Measurements from ENCODE around the gene RANBP1. TPM values are rescaled to one million over a fixed set of nuclear protein-coding genes. Genes with fewer than 3 reads are reported as not detected.

The RANBP1 gene
- polyA plus RNA-seq, 1 of the 3 experiments (the other 2 are of a cell fraction), result 502 TPM

DNA sequence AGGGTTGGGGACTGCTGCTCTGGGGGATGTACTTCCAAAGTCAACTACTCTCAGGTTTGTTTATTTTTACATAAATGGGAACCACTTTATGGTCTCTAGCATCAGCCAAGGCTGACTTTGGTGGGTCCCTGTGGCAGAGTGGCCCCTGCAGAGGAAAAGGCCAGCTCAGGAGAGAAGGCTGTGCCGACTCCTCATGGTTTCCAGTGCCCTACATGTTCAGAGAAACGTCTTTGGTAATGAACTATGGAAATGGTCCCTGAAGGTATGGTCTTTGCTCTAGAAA is 12.7 kb downstream of the RANBP1 start:
- TF ChIP-seq, protein P1, sequence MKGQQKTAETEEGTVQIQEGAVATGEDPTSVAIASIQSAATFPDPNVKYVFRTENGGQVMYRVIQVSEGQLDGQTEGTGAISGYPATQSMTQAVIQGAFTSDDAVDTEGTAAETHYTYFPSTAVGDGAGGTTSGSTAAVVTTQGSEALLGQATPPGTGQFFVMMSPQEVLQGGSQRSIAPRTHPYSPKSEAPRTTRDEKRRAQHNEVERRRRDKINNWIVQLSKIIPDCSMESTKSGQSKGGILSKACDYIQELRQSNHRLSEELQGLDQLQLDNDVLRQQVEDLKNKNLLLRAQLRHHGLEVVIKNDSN (IDR thresholded peaks at IDR 0.05; ENCODE audit: borderline replicate concordance, low read depth), result no peak
- TF ChIP-seq MEF2A (IDR thresholded peaks at IDR 0.05; ENCODE audit: borderline replicate concordance, low read depth) (no peak), ELF1 (IDR thresholded peaks at IDR 0.05) (no peak), FOXM1 (IDR thresholded peaks at IDR 0.05; ENCODE audit: low read depth) (no peak), GABPA (IDR thresholded peaks at IDR 0.05; ENCODE audit: low read depth) (no peak), RAD21 (IDR thresholded peaks at IDR 0.05; ENCODE audit: low read length) (no peak), SMC3 (IDR thresholded peaks at IDR 0.05; ENCODE audit: low read depth, low read length) (no peak), EP300 (IDR thresholded peaks at IDR 0.05; ENCODE audit: borderline replicate concordance in 1 of 2, low read depth in 1 of 2, low read length in 1 of 2) (no peak), JUND (IDR thresholded peaks at IDR 0.05) (no peak), POLR2AphosphoS5 (IDR thresholded peaks at IDR 0.05; ENCODE audit: low read depth, low read length) (no peak), MXI1 (IDR thresholded peaks at IDR 0.05; ENCODE audit: low read depth, low read length) (no peak), GATA2 (CRISPR knock-in tag; IDR thresholded peaks at IDR 0.05) (no peak)
- TF ChIP-seq, protein P2, sequence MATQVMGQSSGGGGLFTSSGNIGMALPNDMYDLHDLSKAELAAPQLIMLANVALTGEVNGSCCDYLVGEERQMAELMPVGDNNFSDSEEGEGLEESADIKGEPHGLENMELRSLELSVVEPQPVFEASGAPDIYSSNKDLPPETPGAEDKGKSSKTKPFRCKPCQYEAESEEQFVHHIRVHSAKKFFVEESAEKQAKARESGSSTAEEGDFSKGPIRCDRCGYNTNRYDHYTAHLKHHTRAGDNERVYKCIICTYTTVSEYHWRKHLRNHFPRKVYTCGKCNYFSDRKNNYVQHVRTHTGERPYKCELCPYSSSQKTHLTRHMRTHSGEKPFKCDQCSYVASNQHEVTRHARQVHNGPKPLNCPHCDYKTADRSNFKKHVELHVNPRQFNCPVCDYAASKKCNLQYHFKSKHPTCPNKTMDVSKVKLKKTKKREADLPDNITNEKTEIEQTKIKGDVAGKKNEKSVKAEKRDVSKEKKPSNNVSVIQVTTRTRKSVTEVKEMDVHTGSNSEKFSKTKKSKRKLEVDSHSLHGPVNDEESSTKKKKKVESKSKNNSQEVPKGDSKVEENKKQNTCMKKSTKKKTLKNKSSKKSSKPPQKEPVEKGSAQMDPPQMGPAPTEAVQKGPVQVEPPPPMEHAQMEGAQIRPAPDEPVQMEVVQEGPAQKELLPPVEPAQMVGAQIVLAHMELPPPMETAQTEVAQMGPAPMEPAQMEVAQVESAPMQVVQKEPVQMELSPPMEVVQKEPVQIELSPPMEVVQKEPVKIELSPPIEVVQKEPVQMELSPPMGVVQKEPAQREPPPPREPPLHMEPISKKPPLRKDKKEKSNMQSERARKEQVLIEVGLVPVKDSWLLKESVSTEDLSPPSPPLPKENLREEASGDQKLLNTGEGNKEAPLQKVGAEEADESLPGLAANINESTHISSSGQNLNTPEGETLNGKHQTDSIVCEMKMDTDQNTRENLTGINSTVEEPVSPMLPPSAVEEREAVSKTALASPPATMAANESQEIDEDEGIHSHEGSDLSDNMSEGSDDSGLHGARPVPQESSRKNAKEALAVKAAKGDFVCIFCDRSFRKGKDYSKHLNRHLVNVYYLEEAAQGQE (IDR thresholded peaks at IDR 0.05; ENCODE audit: low read depth, low read length), result no peak
- TF ChIP-seq, protein P3, sequence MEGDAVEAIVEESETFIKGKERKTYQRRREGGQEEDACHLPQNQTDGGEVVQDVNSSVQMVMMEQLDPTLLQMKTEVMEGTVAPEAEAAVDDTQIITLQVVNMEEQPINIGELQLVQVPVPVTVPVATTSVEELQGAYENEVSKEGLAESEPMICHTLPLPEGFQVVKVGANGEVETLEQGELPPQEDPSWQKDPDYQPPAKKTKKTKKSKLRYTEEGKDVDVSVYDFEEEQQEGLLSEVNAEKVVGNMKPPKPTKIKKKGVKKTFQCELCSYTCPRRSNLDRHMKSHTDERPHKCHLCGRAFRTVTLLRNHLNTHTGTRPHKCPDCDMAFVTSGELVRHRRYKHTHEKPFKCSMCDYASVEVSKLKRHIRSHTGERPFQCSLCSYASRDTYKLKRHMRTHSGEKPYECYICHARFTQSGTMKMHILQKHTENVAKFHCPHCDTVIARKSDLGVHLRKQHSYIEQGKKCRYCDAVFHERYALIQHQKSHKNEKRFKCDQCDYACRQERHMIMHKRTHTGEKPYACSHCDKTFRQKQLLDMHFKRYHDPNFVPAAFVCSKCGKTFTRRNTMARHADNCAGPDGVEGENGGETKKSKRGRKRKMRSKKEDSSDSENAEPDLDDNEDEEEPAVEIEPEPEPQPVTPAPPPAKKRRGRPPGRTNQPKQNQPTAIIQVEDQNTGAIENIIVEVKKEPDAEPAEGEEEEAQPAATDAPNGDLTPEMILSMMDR (IDR thresholded peaks at IDR 0.05), result no peak
- TF ChIP-seq, protein P4, sequence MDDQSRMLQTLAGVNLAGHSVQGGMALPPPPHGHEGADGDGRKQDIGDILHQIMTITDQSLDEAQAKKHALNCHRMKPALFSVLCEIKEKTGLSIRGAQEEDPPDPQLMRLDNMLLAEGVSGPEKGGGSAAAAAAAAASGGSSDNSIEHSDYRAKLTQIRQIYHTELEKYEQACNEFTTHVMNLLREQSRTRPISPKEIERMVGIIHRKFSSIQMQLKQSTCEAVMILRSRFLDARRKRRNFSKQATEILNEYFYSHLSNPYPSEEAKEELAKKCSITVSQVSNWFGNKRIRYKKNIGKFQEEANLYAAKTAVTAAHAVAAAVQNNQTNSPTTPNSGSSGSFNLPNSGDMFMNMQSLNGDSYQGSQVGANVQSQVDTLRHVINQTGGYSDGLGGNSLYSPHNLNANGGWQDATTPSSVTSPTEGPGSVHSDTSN (IDR thresholded peaks at IDR 0.05), result no peak
- peaks cover 30% of the 10 kb centered on the region for H3K79me2 ChIP-seq (ENCODE audit: insufficient read depth)
- no peaks in the 10 kb centered on the region for H3K9me2 ChIP-seq
- H2AFZ ChIP-seq (ENCODE audit: low read depth), result no peak overlapping the region
- peaks cover 18% of the 10 kb centered on the region for H3F3A ChIP-seq (replicated peaks; ENCODE audit: insufficient read depth)
- H3K4me2 ChIP-seq, result no peak overlapping the region
- H3K36me3 ChIP-seq (replicated peaks in 1 of 2; ENCODE audit: control insufficient read depth in 1 of 2, insufficient read depth in 2 of 2, low read length in 1 of 2), result peaks cover 6 to 47% of the 10 kb centered on the region in 2 experiments
- ChIA-PET CTCF (interaction anchor here (0.6 to 1.6 kb wide), 3 partner anchors 29 to 953 kb away, joined by 3 read pairs; no protein-coding TSS in a partner anchor), POLR2A (interaction anchor here (1.0 to 1.7 kb wide), 3 partner anchors 12 to 26 kb away, joined by 3 to 7 read pairs (median 5); partner anchors contain the start of genes RANBP1 and TRMT2A)
- WGBS (ENCODE audit: low lambda C conversion rate), result 70% methylated on average over 2 of the region's 2 CpGs
- H3K4me1 ChIP-seq (ENCODE audit: control insufficient read depth in 1 of 2, insufficient read depth in 2 of 2, low read depth in 1 of 2, low read length in 1 of 2), result peaks cover 0 to 16% of the 10 kb centered on the region in 2 experiments; a peak in 1 of 4 replicates
- H3K9ac ChIP-seq, result no peak overlapping the region
- no peak overlapping the region for H3K27ac ChIP-seq (ENCODE audit: low read depth in 2 of 2, low read length in 1 of 2)
- H3K27me3 ChIP-seq (ENCODE audit: insufficient read depth), result no peaks in the 10 kb centered on the region
- no peak for DNase-seq
- peaks cover 9% of the 10 kb centered on the region for H4K20me1 ChIP-seq (ENCODE audit: insufficient read depth)
- H3K9me3 ChIP-seq, result no peaks in the 10 kb centered on the region
- no peak overlapping the region for H3K4me3 ChIP-seq (ENCODE audit: low read depth in 2 of 2, low read length in 1 of 2)

All from SK-N-SH (cell line).